HCT116 (cell line): Measurements from ENCODE around the gene HBG2. TPM values are rescaled to one million over a fixed set of nuclear protein-coding genes. Genes with fewer than 3 reads are reported as not detected.

Experiments
- ATAC-seq: fragments of 200-7000 bp; cut with Tn5 transposase; 2 replicates; pipeline ENCODE4 v1.9.1; 2020; ENCODE audit warnings: mild to moderate bottlenecking, moderate library complexity
- BruUV-seq: library from RNA; stranded (reverse); fragments of 400-500 nt; replicated peaks from 2 replicates; lab custom pipeline; 2021; lab: Mats Ljungman, UMichigan
- CTCF ChIA-PET: fragments of 300-600 bp; sonication (Branson Sonifier 250); formaldehyde crosslinking; loops from one replicate; lab custom pipeline; 2021; ENCODE audit warnings: antibody characterized with exemption; lab: Charles Lee
- POLR2A ChIA-PET: fragments of 300-600, 350-600 bp; sonication (Branson Sonifier 250); formaldehyde crosslinking; loops from one replicate; lab custom pipeline; 2021; ENCODE audit warnings: antibody characterized with exemption; lab: Charles Lee
- RAD21 ChIA-PET, 2 experiments: fragments of 300-600 bp; sonication (Branson Sonifier 250); formaldehyde crosslinking; loops; one replicate each; lab custom pipeline; 2023; ENCODE audit warnings: low total read pairs in 2 of 2; ENCODE audit not compliant: uncharacterized antibody in 2 of 2, unreplicated experiment in 2 of 2, low non-redundant PET in 1 of 2; lab: Charles Lee
- DNase-seq: peaks from one replicate; pipeline ENCODE4 v3.0.0-alpha.2; 2010; ENCODE audit warnings: low read depth, low spot score
- H2AFZ ChIP-seq: fragments of 200-600 bp; shearing (Covaris generic), sonication (generic); 2 replicates; pipeline ENCODE4 v1.6.1; 2017; ENCODE audit warnings: low read depth, mixed run types, mixed read lengths, antibody characterized with exemption, low read length; ENCODE audit not compliant: poor library complexity, severe bottlenecking
- H3K27ac ChIP-seq: 2 replicates; pipeline ENCODE4 v1.5.1; 2012; ENCODE audit warnings: low read depth, low read length
- H3K27me3 ChIP-seq: fragments of 200-600 bp; sonication (generic); 2 replicates; pipeline ENCODE4 v1.6.1; 2016; ENCODE audit warnings: mixed run types, low read length, mixed read lengths; ENCODE audit not compliant: insufficient read depth
- H3K36me3 ChIP-seq, 2 experiments: fragments of 200-500 bp in 1 of 2; fragments of 200-600 bp in 1 of 2; sonication (Bioruptor generic) in 1 of 2; sonication (generic) in 1 of 2; 2 replicates each; pipeline versions ENCODE4 v1.5.1 to v1.6.1; 2014 to 2016; ENCODE audit warnings: low read length in 2 of 2, inconsistent platforms in 1 of 2, mixed read lengths in 1 of 2, mixed run types in 1 of 2; ENCODE audit not compliant: insufficient read depth in 2 of 2, control insufficient read depth in 1 of 2
- H3K4me1 ChIP-seq, 2 experiments: fragments of 200-600 bp in 1 of 2; sonication (generic) in 1 of 2; 2 replicates each; pipeline versions ENCODE4 v1.5.1 to v1.6.1; 2012 to 2017; ENCODE audit warnings: low read length in 2 of 2, inconsistent platforms in 1 of 2, mild to moderate bottlenecking in 1 of 2, mixed read lengths in 1 of 2, mixed run types in 1 of 2, moderate library complexity in 1 of 2; ENCODE audit not compliant: insufficient read depth in 2 of 2, control insufficient read depth in 1 of 2
- H3K4me2 ChIP-seq: fragments of 200-600 bp; sonication (generic); 2 replicates; pipeline ENCODE4 v1.6.1; 2017; ENCODE audit warnings: mixed run types, low read length, mixed read lengths
- H3K4me3 ChIP-seq, 2 experiments: fragments of 200-600 bp in 1 of 2; sonication (generic) in 1 of 2; replicated peaks in 1 of 2; 2 replicates each; pipeline ENCODE4 v1.5.1; 2011 to 2016; ENCODE audit warnings: low read length in 2 of 2, control low read depth in 1 of 2, low read depth in 1 of 2, mild to moderate bottlenecking in 1 of 2, mixed read lengths in 1 of 2, mixed run types in 1 of 2
- H3K79me2 ChIP-seq: fragments of 200-600 bp; sonication (generic); 2 replicates; pipeline ENCODE4 v1.6.1; 2017; ENCODE audit warnings: mild to moderate bottlenecking, mixed run types, low read length, moderate library complexity, mixed read lengths; ENCODE audit not compliant: insufficient read depth
- H3K9ac ChIP-seq: fragments of 200-600 bp; sonication (generic); 2 replicates; pipeline ENCODE4 v1.6.1; 2016; ENCODE audit warnings: low read length, mixed read lengths
- H3K9me2 ChIP-seq: fragments of 200-600 bp; sonication (generic), shearing (Covaris generic); 2 replicates; pipeline ENCODE4 v1.6.1; 2017; ENCODE audit warnings: mixed run types, mild to moderate bottlenecking, moderate library complexity; ENCODE audit not compliant: insufficient read depth
- H3K9me3 ChIP-seq, 2 experiments: fragments of 200-500 bp in 1 of 2; fragments of 200-600 bp in 1 of 2; sonication (Bioruptor generic) in 1 of 2; sonication (generic) in 1 of 2; 2 replicates each; pipeline ENCODE4 v1.6.1; 2014 to 2017; ENCODE audit warnings: low read length in 2 of 2, mixed read lengths in 2 of 2, inconsistent platforms in 1 of 2, low read depth in 1 of 2, mild to moderate bottlenecking in 1 of 2, mixed run types in 1 of 2, moderate library complexity in 1 of 2; ENCODE audit not compliant: control insufficient read depth in 1 of 2, insufficient read depth in 1 of 2
- H4K20me1 ChIP-seq: fragments of 200-600 bp; sonication (generic), shearing (Covaris generic); 2 replicates; pipeline ENCODE4 v1.6.1; 2017; ENCODE audit warnings: mixed run types, mild to moderate bottlenecking, moderate library complexity; ENCODE audit not compliant: insufficient read depth
- CBX3 ChIP-seq: IDR thresholded peaks from 2 replicates; pipeline ENCODE4 v1.6.1; 2012; ENCODE audit warnings: low read depth
- CEBPB ChIP-seq: IDR thresholded peaks from 2 replicates; pipeline ENCODE4 v1.6.1; 2012; ENCODE audit warnings: low read depth
- EGR1 ChIP-seq: IDR thresholded peaks from 2 replicates; pipeline ENCODE4 v1.6.1; 2012; ENCODE audit warnings: low read depth
- FOSL1 ChIP-seq: IDR thresholded peaks from 2 replicates; pipeline ENCODE4 v1.6.1; 2012; ENCODE audit warnings: low read depth
- JUND ChIP-seq: IDR thresholded peaks from 2 replicates; pipeline ENCODE4 v1.6.1; 2012
- RAD21 ChIP-seq: IDR thresholded peaks from 2 replicates; pipeline ENCODE4 v1.6.1; 2012; ENCODE audit warnings: low read depth, mild to moderate bottlenecking
- SRF ChIP-seq: IDR thresholded peaks from 2 replicates; pipeline ENCODE4 v1.6.1; 2012; ENCODE audit warnings: low read depth
- TCF7L2 ChIP-seq: IDR thresholded peaks from 2 replicates; pipeline ENCODE4 v1.7.0; 2011; ENCODE audit warnings: borderline replicate concordance, inconsistent platforms; ENCODE audit not compliant: insufficient read depth, insufficient read length; ENCODE audit errors: extremely low read depth
- ZFX ChIP-seq: fragments of 450-650 bp; IDR thresholded peaks from 2 replicates; pipeline ENCODE4 v1.6.1; 2017
- intact Hi-C: fragments of 100-400 bp; cut with micrococcal nuclease; formaldehyde crosslinking; loops from 2 replicates; pipeline ENCODE4 v1.10.0; 2022
- total RNA-seq: library from RNA; stranded (reverse); gene quantifications from one replicate; pipeline ENCODE4 v1.2.1, GENCODE V29; 2021; ENCODE audit not compliant: unreplicated experiment
- TF ChIP-seq, protein P1 (sequence below): IDR thresholded peaks from 2 replicates; pipeline ENCODE4 v1.6.1; 2012
- TF ChIP-seq, protein P2 (sequence below), 3 experiments: fragments of 200-600 bp in 1 of 3; sonication (generic) in 1 of 3; IDR thresholded peaks in 2 of 3; conservative IDR thresholded peaks in 1 of 3; 2 replicates each; pipeline ENCODE4 v1.5.1; 2012 to 2017; ENCODE audit warnings: low read depth in 2 of 3, low read length in 2 of 3, antibody characterized with exemption in 1 of 3, borderline replicate concordance in 1 of 3, control low read depth in 1 of 3, mild to moderate bottlenecking in 1 of 3, mixed read lengths in 1 of 3, mixed run types in 1 of 3, moderate library complexity in 1 of 3; ENCODE audit not compliant: insufficient read depth in 1 of 3

Gene HBG2
- total RNA-seq, 1 experiment from 2014 or later, result 48.1 TPM

- Histone ChIP-seq H3K27me3 (no peaks in the 10 kb centered on the region), H4K20me1 (no peaks in the 10 kb centered on the region), H3K4me2 (peak overlapping the region; percentile 29; the same call in 1 of the 2 replicates), H2AFZ (no peak overlapping the region), H3K4me1 (peaks cover 18 to 40% of the 10 kb centered on the region in 2 experiments), H3K9me2 (no peaks in the 10 kb centered on the region), H3K27ac (no peak overlapping the region), H3K9me3 (no peaks in the 10 kb centered on the region), H3K79me2 (no peaks in the 10 kb centered on the region), H3K36me3 (no peaks in the 10 kb centered on the region; a peak in 1 of 4 replicates), H3K4me3 (no peak overlapping the region), H3K9ac (no peak overlapping the region)
- no peak for ATAC-seq
- TF ChIP-seq EGR1 (no peak), JUND (no peak), FOSL1 (no peak), TCF7L2 (no peak), CBX3 (no peak), RAD21 (no peak), ZFX (no peak), CEBPB (no peak), SRF (no peak)
- TF ChIP-seq, protein P1, sequence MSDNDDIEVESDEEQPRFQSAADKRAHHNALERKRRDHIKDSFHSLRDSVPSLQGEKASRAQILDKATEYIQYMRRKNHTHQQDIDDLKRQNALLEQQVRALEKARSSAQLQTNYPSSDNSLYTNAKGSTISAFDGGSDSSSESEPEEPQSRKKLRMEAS, result no peak
- TF ChIP-seq, protein P2, sequence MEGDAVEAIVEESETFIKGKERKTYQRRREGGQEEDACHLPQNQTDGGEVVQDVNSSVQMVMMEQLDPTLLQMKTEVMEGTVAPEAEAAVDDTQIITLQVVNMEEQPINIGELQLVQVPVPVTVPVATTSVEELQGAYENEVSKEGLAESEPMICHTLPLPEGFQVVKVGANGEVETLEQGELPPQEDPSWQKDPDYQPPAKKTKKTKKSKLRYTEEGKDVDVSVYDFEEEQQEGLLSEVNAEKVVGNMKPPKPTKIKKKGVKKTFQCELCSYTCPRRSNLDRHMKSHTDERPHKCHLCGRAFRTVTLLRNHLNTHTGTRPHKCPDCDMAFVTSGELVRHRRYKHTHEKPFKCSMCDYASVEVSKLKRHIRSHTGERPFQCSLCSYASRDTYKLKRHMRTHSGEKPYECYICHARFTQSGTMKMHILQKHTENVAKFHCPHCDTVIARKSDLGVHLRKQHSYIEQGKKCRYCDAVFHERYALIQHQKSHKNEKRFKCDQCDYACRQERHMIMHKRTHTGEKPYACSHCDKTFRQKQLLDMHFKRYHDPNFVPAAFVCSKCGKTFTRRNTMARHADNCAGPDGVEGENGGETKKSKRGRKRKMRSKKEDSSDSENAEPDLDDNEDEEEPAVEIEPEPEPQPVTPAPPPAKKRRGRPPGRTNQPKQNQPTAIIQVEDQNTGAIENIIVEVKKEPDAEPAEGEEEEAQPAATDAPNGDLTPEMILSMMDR (IDR thresholded peaks at IDR 0.05 in 2 of 3, conservative IDR thresholded peaks at IDR 0.05 in 1 of 3; ENCODE audit: borderline replicate concordance in 1 of 3, insufficient read depth in 1 of 3, low read depth in 2 of 3, low read length in 2 of 3), result no peak
- intact Hi-C loops, result no loop called here
- no TSS peak for BruUV-seq
- DNase-seq, result no peak
- ChIA-PET RAD21 (no interaction called here), POLR2A (no interaction called here), CTCF (no interaction called here)
Observed at GRCh38 chr11:5279471-5280090, 25.0 kb upstream of the HBG2 start.
